Common myeloid progenitor, CD34-positive (primary cell): Measurements from ENCODE around the gene NFIA.

Source experiments
- CTCF ChIA-PET: fragments of 350-600 bp; sonication (Branson Sonifier 250); formaldehyde crosslinking; loops from one replicate; lab custom pipeline; 2021; ENCODE audit warnings: antibody characterized with exemption; lab: Charles Lee
- POLR2A ChIA-PET: fragments of 350-600 bp; sonication (Branson Sonifier 250); formaldehyde crosslinking; loops from one replicate; lab custom pipeline; 2021; ENCODE audit warnings: antibody characterized with exemption; lab: Charles Lee
- DNase-seq, 3 donors: peaks; one replicate each; pipeline versions ENCODE4 v3.0.0 to v3.0.0-alpha.2; 2013
- H3K27ac ChIP-seq, 2 experiments: 1 replicate in 1 of 2; 2 replicates in 1 of 2; pipeline ENCODE4 v1.7.0; 2013; ENCODE audit warnings: inconsistent platforms in 2 of 2, low read length in 2 of 2, mild to moderate bottlenecking in 2 of 2, low read depth in 1 of 2, moderate library complexity in 1 of 2; ENCODE audit not compliant: severe bottlenecking in 2 of 2, insufficient read depth in 1 of 2, poor library complexity in 1 of 2
- H3K27me3 ChIP-seq, 5 experiments: replicated peaks in 2 of 5; 1 replicate in 3 of 5; 2 replicates in 2 of 5; pipeline versions ENCODE4 v1.6.1 to v1.7.0; 2013; ENCODE audit warnings: low read length in 4 of 5, mild to moderate bottlenecking in 2 of 5, moderate library complexity in 2 of 5, inconsistent platforms in 1 of 5; ENCODE audit not compliant: insufficient read depth in 5 of 5, control insufficient read depth in 4 of 5
- H3K36me3 ChIP-seq, 4 experiments: 1 replicate in 2 of 4; 2 replicates in 2 of 4; pipeline versions ENCODE4 v1.6.1 to v1.7.0; 2013; ENCODE audit warnings: low read length in 3 of 4, control low read depth in 1 of 4, mild to moderate bottlenecking in 1 of 4; ENCODE audit not compliant: control insufficient read depth in 4 of 4, insufficient read depth in 4 of 4
- H3K4me1 ChIP-seq, 4 experiments: 1 replicate in 3 of 4; 2 replicates in 1 of 4; pipeline versions ENCODE4 v1.6.1 to v1.7.1; 2013; ENCODE audit warnings: low read length in 3 of 4, mild to moderate bottlenecking in 3 of 4, control low read depth in 1 of 4, inconsistent platforms in 1 of 4, moderate library complexity in 1 of 4; ENCODE audit not compliant: control insufficient read depth in 4 of 4, insufficient read depth in 4 of 4; ENCODE audit errors: control extremely low read depth in 1 of 4
- H3K4me3 ChIP-seq, 7 experiments: 1 replicate in 4 of 7; 2 replicates in 3 of 7; pipeline versions ENCODE4 v1.5.1 to v1.7.0; 2013; ENCODE audit warnings: mild to moderate bottlenecking in 7 of 7, low read length in 6 of 7, moderate library complexity in 6 of 7, inconsistent platforms in 2 of 7, low read depth in 2 of 7, control low read depth in 1 of 7; ENCODE audit not compliant: insufficient read depth in 4 of 7, control insufficient read depth in 1 of 7; ENCODE audit errors: extremely low read depth in 1 of 7
- H3K9me3 ChIP-seq, 5 experiments: 1 replicate in 4 of 5; 2 replicates in 1 of 5; pipeline versions ENCODE4 v1.6.1 to v1.7.1; 2013; ENCODE audit warnings: low read length in 4 of 5, mild to moderate bottlenecking in 2 of 5, inconsistent platforms in 1 of 5, low read depth in 1 of 5, moderate library complexity in 1 of 5; ENCODE audit not compliant: control insufficient read depth in 4 of 5, insufficient read depth in 2 of 5; ENCODE audit errors: control extremely low read depth in 1 of 5
- WGBS: methylation state at CpG from one replicate; pipeline ENCODE4 v1.1.5; 2013; ENCODE audit not compliant: insufficient coverage; 5-methylcytosine and 5-hydroxymethylcytosine counted together

NFIA gene

DNA sequence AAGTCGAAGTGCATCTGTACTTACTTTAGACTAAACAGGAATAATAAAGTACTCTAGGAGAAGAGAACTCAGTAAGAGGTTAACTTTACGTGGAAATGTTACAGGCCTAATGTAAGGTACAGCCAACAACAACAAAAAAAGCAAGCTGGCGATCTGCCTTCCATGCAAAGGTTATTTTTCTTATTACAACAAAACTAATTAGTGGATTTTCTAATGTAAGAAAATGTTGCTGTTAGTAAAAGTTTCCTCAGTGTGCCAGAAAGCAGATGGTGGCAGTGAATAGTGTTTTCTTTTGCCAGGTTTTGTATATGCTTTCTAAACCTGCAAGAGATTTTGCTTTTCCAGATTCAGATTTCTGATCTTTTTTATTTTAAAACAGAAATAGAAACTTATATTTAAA lies 179.2 kb downstream of the NFIA start:
- H3K4me3 ChIP-seq, result no peak overlapping the region
- DNase-seq, result no peak
- CTCF ChIA-PET, result interaction anchor here (0.6 to 1.4 kb wide), 3 partner anchors 9 to 18 kb away, joined by 4 to 6 read pairs (median 5); no protein-coding TSS in a partner anchor
- H3K27ac ChIP-seq, result no peak overlapping the region
- 83% methylated on average over 1 of the region's 3 CpGs for whole genome bisulfite sequencing
- peaks cover 0 to 1% (median 0%) of the 10 kb centered on the region in 5 experiments for H3K9me3 ChIP-seq
- no peaks in the 10 kb centered on the region for H3K36me3 ChIP-seq
- H3K4me1 ChIP-seq, result peaks cover 0 to 2% (median 1%) of the 10 kb centered on the region in 4 experiments
- POLR2A ChIA-PET, result no interaction called here
- no peaks in the 10 kb centered on the region for H3K27me3 ChIP-seq

DNA sequence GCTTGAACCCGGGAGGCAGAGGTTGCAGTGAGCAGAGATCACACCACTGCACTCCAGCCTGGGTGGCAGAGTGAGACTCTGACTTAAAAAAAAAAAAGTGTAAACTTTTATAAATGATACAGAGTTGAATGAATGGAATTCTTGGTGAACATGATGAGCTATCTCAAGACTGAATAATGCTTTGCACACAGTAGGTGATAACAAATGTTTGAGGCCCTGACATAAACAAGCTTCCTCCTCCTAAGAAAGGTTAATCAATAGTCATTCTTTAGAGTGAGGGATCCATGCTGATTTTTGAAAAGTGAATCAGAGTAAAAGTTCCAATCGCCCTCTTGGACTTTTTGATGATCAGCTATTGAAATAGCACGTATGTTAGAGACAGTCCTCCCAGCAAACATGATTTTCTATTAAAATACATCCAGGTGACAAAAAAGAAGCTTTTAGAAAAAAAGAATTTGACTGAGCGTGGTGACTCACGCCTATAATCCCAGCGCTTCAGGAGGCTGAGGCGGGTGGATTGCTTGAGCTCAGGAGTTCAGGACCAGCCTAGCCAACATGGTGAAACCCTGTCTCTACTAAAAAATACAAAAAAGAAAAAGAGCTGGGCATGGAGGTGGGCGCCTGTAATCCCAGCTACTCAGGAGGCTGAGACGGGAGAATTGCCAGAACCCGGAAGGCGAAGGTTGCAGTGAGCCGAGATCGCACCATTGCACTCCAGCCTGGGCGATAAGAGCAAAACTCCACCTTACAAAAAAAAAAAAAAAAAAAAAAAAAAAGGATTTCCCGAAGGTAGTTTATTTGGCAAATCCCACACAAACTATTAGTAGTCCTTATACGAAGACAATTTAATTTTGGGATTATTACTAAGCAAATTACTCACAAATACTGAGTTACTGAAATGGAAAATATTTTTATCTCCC lies 181.8 kb downstream of the NFIA start:
- CTCF ChIA-PET, result interaction anchor here (0.6 to 1.1 kb wide), 3 partner anchors 8 to 172 kb away, joined by 3 read pairs; no protein-coding TSS in a partner anchor
- DNase-seq, result no peak
- H3K4me1 ChIP-seq, result peaks cover 0 to 7% (median 3%) of the 10 kb centered on the region in 4 experiments
- H3K4me3 ChIP-seq, result no peak overlapping the region
- no peaks in the 10 kb centered on the region for H3K27me3 ChIP-seq
- POLR2A ChIA-PET, result interaction anchor here (0.6 to 0.8 kb wide), 2 partner anchors 22 to 171 kb away, joined by 3 to 7 read pairs; no protein-coding TSS in a partner anchor
- H3K27ac ChIP-seq, result no peak overlapping the region
- H3K9me3 ChIP-seq, result peaks cover 0 to 1% (median 0%) of the 10 kb centered on the region in 5 experiments
- H3K36me3 ChIP-seq, result no peaks in the 10 kb centered on the region
- WGBS, result 100% methylated on average over 6 of the region's 16 CpGs

DNA sequence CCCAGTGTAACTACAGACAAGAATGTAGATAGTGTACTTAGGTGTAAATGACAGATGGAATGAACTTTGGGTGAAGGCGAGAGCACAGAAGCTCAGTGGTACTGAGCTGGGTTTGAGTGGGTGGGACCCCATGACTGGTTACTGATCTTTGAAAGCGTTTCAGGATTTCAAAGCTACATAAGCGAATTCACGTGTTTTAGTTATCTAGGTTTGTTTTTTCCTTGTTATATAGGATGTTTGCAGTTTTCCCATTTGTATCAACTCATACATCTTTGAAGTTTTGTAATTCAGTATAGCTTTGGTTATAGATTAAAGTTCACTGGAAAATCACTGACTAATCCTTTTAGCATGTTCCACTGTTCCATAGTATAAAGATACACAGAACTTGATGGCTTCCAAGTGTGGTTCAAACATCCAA lies 182.5 kb downstream of the NFIA start:
- peaks cover 0 to 1% (median 0%) of the 10 kb centered on the region in 5 experiments for H3K9me3 ChIP-seq
- no peaks in the 10 kb centered on the region for H3K36me3 ChIP-seq
- H3K4me1 ChIP-seq, result peaks cover 0 to 7% (median 3%) of the 10 kb centered on the region in 4 experiments
- CTCF ChIA-PET, result interaction anchor here (1.1 kb wide), 1 partner anchor 9 kb away, joined by 3 read pairs; no protein-coding TSS in a partner anchor
- no peak overlapping the region for H3K4me3 ChIP-seq
- POLR2A ChIA-PET, result interaction anchor here (0.8 kb wide), 1 partner anchor 11 kb away, joined by 3 read pairs; no protein-coding TSS in a partner anchor
- no peaks in the 10 kb centered on the region for H3K27me3 ChIP-seq
- DNase-seq, result no peak
- no peak overlapping the region for H3K27ac ChIP-seq
- 100% methylated on average over 1 of the region's 4 CpGs for WGBS

- H3K27ac ChIP-seq, result no peak overlapping the region
- H3K36me3 ChIP-seq, result no peaks in the 10 kb centered on the region
- peaks cover 0 to 7% (median 3%) of the 10 kb centered on the region in 4 experiments for H3K4me1 ChIP-seq
- H3K27me3 ChIP-seq, result no peaks in the 10 kb centered on the region
- H3K9me3 ChIP-seq, result peaks cover 0 to 1% (median 0%) of the 10 kb centered on the region in 5 experiments
- no peak for DNase-seq
- ChIA-PET POLR2A (interaction anchor here (0.8 kb wide), 1 partner anchor 12 kb away, joined by 3 read pairs; no protein-coding TSS in a partner anchor), CTCF (interaction anchor here (0.9 kb wide), 1 partner anchor 10 kb away, joined by 3 read pairs; no protein-coding TSS in a partner anchor)
- WGBS, result 100% methylated on average over 1 of the region's 3 CpGs
- H3K4me3 ChIP-seq, result no peak overlapping the region
These were observed 183.3 kb downstream of the NFIA start for GRCh38 chr1:61265665-61266064.

GRCh38 chr1:61266738-61267137 lies 184.4 kb downstream of the NFIA start:
- CTCF ChIA-PET, result interaction anchor here (0.9 to 4.0 kb wide), 5 partner anchors 9 to 71 kb away, joined by 3 to 14 read pairs (median 4); no protein-coding TSS in a partner anchor

DNA sequence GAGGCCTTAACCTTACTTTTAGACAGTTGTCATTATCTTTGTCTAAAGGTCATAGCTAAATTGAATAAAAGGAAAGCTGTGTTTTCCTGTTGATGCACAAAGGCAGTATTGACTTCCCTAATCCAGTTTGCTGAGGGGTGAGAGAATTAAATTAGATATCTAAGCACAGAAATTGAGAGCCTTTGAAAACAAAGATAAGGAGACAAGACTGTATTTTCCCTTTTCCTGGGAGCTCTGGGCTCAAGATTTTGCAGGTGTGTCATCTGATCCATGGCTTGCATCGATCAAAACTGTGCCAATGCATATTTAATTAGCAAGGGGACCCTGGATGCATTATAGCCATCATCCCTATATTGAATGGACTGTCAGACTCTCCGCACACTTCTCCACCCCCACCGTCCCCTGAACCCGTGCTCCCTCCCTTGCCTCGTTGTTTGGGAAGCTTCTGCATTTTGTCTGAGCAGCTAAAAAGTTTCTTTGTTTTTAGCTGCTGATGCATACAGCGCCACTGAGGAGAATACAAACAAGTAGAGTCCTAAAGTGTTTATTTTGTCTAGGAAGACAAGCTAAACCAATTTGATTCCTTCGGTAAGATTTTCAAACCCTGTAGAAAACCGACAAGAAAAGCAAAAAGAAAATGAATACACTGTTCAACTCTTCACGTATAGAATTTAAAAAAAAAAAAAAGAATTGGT lies 186.3 kb downstream of the NFIA start:
- Histone ChIP-seq H3K4me1 (peaks cover 0 to 7% (median 3%) of the 10 kb centered on the region in 4 experiments), H3K27me3 (no peaks in the 10 kb centered on the region), H3K27ac (no peak overlapping the region), H3K9me3 (no peaks in the 10 kb centered on the region), H3K36me3 (no peaks in the 10 kb centered on the region), H3K4me3 (no peak overlapping the region)
- WGBS, result 94% methylated on average over 5 of the region's 9 CpGs
- CTCF ChIA-PET, result interaction anchor here (0.7 to 4.0 kb wide), 6 partner anchors 12 to 196 kb away, joined by 3 to 14 read pairs (median 4); no protein-coding TSS in a partner anchor
- no peak for DNase-seq
- POLR2A ChIA-PET, result interaction anchor here (0.7 kb wide), 1 partner anchor 191 kb away, joined by 3 read pairs; no protein-coding TSS in a partner anchor

More at GRCh38 chr1:61266738-61267137, 184.4 kb downstream of the NFIA start:
- H3K9me3 ChIP-seq, result peaks cover 0 to 1% (median 0%) of the 10 kb centered on the region in 5 experiments
- H3K4me1 ChIP-seq, result peaks cover 0 to 7% (median 3%) of the 10 kb centered on the region in 4 experiments
- H3K36me3 ChIP-seq, result no peaks in the 10 kb centered on the region
- no peak for DNase-seq
- H3K4me3 ChIP-seq, result no peak overlapping the region
- H3K27me3 ChIP-seq, result no peaks in the 10 kb centered on the region
- POLR2A ChIA-PET, result no interaction called here
- no peak overlapping the region for H3K27ac ChIP-seq
